Femur (tissue), 1 donor: ENCODE results near the gene FAM210B.
"Not testable (repeated sequence)": the region's sequence is repeated elsewhere in the genome, so short reads cannot be mapped to it uniquely, and the experiment has no call there.

Experiments used
- DNase-seq: peaks from one replicate; pipeline ENCODE4 v3.0.0-alpha.2; 2017

Gene FAM210B

GRCh38 chr20:56361900-56362299, 3.1 kb downstream of the FAM210B start:
- DNase-seq = no peak

- peak; percentile 44 for DNase-seq
Observed at GRCh38 chr20:56362833-56363413, 4.1 kb downstream of the FAM210B start.

- no peak for DNase-seq
Observed at GRCh38 chr20:56363491-56363890, 4.7 kb downstream of the FAM210B start.

- DNase-seq = no peak
Observed at GRCh38 chr20:56368351-56369134, 9.8 kb downstream of the FAM210B start.

- DNase-seq = no peak
Observed at GRCh38 chr20:56369179-56369578, 10.4 kb downstream of the FAM210B start.

- DNase-seq = no peak
Observed at GRCh38 chr20:56371977-56372376, 13.2 kb downstream of the FAM210B start.

- no peak for DNase-seq
Observed at GRCh38 chr20:56372850-56373249, 14.1 kb downstream of the FAM210B start.

GRCh38 chr20:56373942-56374341, 15.2 kb downstream of the FAM210B start:
- no peak for DNase-seq

- no peak for DNase-seq
Observed at GRCh38 chr20:56376331-56376730, 17.6 kb downstream of the FAM210B start.

- DNase-seq = no peak
Observed at GRCh38 chr20:56378386-56378785, 19.6 kb downstream of the FAM210B start.

- DNase-seq = no peak
Observed at GRCh38 chr20:56380375-56380774, 21.6 kb downstream of the FAM210B start.

GRCh38 chr20:56381501-56381900, 22.7 kb downstream of the FAM210B start:
- no peak for DNase-seq

GRCh38 chr20:56382696-56383095, 23.9 kb downstream of the FAM210B start:
- DNase-seq = no peak

- DNase-seq = no peak
Observed at GRCh38 chr20:56383334-56383733, 24.6 kb downstream of the FAM210B start.

GRCh38 chr20:56385130-56385529, 26.4 kb downstream of the FAM210B start:
- DNase-seq = no peak

- DNase-seq = no peak
Observed at GRCh38 chr20:56386219-56386618, 27.4 kb downstream of the FAM210B start.

- no peak for DNase-seq
Observed at GRCh38 chr20:56388882-56389281, 30.1 kb downstream of the FAM210B start.

- DNase-seq = no peak
Observed at GRCh38 chr20:56389807-56390206, 31.0 kb downstream of the FAM210B start.

- not testable (repeated sequence) for DNase-seq
Observed at GRCh38 chr20:56390396-56390795, 31.6 kb downstream of the FAM210B start.

GRCh38 chr20:56391037-56391436, 32.3 kb downstream of the FAM210B start:
- DNase-seq = no peak

GRCh38 chr20:56391596-56392131, 32.9 kb downstream of the FAM210B start:
- no peak for DNase-seq

GRCh38 chr20:56392132-56392880, 33.5 kb downstream of the FAM210B start, which contains the start of the genes AURKA and CSTF1:
Gene AURKA (minus strand): TSS chr20:56392215. CDS start chr20:56388197, 4,018 bp downstream.
Gene CSTF1 (plus strand): TSS chr20:56392645. CDS start chr20:56395553, 2,908 bp downstream.
- peak; percentile 100 for DNase-seq

- no peak for DNase-seq
Observed at GRCh38 chr20:56392881-56393482, 34.2 kb downstream of the FAM210B start.
